HG03095 (cell line): ENCODE data around the gene SHANK2.

ENCODE experiments used
- ATAC-seq: cut with Tn5 transposase; IDR thresholded peaks from one replicate; pipeline ENCODE4 v1.9.1; 2021; ENCODE audit warnings: moderate library complexity; ENCODE audit not compliant: unreplicated experiment

The SHANK2 gene

GRCh38 chr11:71223081-71223405 is 29.3 kb downstream of the SHANK2 start:
- ATAC-seq, result no peak

DNA sequence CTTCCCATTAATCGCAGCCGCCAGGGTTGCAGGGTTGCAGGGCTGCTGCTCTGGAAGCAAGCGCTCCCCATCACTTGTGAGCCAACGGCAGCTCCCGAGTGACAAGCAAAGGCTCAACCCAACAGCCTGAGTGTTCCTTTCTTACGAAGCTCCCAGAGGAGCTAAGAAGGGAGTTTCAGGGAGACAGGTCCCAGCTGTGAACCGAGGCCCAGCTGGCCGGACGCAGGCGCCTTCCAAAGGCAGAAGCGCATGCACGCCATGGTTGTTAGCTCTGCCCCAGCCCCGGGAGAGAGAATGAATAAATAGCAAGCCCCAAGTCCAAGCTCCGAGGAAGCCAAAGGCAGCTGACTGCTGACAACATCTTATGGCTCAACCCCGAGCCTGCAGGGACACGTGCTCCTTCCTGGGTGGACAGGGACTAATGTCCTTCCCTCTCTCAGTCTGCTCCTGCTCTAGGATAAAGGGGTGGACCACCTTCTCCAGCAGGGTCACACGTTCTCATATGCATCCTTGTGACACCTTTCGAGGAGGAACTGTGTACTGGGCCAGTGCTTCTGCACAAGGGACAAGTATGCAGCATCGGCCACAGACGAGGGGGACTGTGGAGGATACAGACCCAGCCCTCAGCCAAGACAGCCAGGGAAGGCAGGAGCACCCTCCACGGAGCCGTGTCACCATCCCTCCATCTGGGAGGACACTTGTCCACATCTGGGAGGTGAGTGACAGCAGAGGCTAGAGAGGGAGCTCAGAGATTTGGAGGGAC is 29.9 kb downstream of the SHANK2 start:
- ATAC-seq, result no peak

GRCh38 chr11:71221821-71222220 is 30.6 kb downstream of the SHANK2 start:
- no peak for ATAC-seq

GRCh38 chr11:71221201-71221600 is 31.2 kb downstream of the SHANK2 start:
- ATAC-seq, result no peak

- ATAC-seq, result no peak
Observed at GRCh38 chr11:71218789-71219499, 33.4 kb downstream of the SHANK2 start.

DNA sequence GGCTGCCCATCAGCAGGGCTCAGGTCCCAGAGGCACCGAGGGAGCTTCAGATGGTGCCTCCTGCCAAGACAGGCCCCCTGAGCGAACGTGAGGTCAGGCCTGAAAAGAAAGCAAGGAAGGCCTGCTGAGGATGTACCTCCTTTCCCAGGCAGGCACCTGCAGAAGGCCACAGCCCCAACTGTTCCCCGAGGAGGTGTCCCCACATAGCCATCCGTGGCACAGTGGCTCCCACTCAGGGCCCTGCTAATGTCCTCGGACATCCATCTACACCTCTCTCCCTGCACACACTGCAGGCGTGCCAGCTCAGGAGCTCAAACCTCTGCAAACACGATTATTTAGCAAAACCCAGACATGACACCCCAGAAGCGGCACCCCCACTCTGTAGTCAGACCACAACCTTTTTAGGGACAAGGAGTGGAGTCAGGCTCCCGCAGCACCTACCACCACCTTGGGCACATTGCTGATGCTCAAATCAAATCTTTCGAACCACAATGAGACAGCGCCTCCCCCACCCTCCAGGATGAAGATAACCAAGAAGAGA is 36.9 kb downstream of the SHANK2 start:
- ATAC-seq, result no peak

- no peak for ATAC-seq
Observed at GRCh38 chr11:71214553-71215424, 37.6 kb downstream of the SHANK2 start.

DNA sequence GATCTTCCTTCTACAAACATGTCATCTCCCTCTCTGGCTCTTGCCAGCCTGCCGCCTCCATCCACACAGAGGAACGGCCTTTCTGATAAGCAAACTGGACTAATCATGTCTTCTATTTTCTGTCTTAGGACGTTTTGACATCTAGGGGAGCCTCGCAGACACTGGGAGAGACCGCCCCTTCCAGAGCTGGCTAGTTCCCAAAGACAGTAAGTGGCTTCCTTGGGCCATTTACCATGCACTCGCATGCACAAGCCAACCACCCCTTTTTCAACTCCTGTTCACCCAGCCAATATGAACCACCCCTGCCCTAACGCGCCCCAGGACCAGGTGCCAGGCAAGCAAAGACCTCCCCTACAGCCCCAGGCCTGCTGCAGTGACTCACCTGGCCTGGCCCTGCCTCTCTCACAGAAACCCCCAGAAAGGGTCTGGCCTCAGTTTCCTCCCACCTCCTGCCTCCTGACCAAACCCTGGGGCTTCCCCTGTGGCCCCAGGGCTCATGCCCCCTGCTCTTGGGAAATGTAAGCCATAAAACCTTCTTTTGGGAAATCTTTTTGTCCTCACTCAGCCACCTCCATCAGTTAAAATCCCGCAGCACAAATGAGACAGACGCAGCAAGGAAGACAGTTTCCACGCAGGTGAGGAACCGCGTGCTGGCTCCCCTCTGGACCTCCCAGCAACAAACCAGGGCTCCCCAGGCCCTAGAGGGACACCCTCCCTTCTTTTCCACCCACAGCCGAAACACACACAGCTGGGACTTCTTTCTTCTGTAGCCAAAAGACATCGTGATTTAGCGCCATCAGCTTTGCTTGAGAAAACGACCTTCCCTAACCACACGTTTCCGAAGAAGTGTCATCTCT is 38.5 kb downstream of the SHANK2 start:
- ATAC-seq, result no peak

GRCh38 chr11:71212871-71213559 is 39.4 kb downstream of the SHANK2 start:
- no peak for ATAC-seq

DNA sequence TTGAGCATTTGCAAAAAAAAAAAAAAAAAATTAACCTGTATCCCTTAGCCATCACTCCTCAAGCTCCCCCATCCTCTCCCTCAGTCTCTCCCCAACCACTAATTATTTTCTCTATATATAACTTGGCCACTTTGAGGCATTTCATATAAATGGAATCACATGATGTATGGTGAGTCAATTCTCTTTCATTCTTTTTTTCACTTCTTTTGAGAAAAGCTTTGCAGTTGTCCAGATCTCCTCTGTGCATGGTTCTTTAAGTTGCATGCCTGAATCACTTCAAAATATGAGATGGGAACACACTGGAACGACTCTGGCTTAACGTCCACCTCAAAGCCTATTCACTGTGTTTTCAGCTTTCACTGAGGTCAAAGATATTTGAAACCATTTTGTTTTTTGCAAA is 40.7 kb downstream of the SHANK2 start:
- ATAC-seq, result no peak

GRCh38 chr11:71210861-71211260 is 41.5 kb downstream of the SHANK2 start:
- no peak for ATAC-seq

GRCh38 chr11:71209656-71210055 is 42.7 kb downstream of the SHANK2 start:
- no peak for ATAC-seq

GRCh38 chr11:71209181-71209580 is 43.2 kb downstream of the SHANK2 start:
- no peak for ATAC-seq

DNA sequence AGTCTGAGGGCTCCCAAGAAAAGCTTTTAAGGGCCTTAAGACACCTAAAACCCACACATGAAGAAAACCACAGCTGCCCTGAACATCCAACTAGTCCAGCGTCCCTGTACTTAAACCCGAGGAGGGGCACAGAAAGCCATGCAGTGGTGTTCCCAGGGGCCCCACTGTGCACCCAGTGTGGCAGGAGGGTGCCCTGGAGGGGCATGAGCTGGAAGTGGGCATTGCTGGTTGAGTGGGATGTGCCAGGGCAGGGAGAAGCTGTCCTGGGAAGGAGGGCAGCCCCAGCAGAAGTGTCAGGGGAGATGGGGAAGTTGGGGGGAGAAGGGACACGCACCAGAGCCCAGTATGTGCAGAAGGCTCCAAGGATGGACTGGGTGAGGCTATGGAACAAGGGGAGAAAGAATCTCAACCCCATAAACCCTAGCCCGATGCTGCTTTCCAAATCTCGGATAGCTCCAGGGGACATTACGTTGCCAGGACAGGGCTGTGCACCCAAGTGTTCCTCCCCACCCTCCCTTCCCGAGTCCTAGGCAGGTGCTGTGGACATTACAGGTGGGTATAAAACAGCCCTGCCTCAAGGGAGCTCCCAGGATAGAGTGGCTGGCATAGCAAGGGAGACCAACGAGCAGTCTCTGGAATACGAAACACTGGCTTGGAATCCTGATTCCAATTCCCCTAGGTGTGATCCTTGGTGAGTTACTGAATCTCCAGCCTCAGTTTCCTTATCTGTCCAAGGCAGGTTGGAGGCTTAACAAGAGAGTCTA is 44.2 kb downstream of the SHANK2 start:
- no peak for ATAC-seq

- ATAC-seq, result no peak
Observed at GRCh38 chr11:71207563-71207962, 44.8 kb downstream of the SHANK2 start.

- no peak for ATAC-seq
Observed at GRCh38 chr11:71206186-71206585, 46.2 kb downstream of the SHANK2 start.

GRCh38 chr11:71204748-71205664 is 47.4 kb downstream of the SHANK2 start:
- no peak for ATAC-seq

GRCh38 chr11:71204294-71204693 is 48.1 kb downstream of the SHANK2 start:
- ATAC-seq, result no peak
